H1 (cell line): ENCODE results near the gene MARCHF3.

Source experiments
- CBX5 ChIP-seq: fragments of 300-800, 300-1000 bp; sonication (generic); IDR thresholded peaks from 2 replicates; pipeline ENCODE4 v1.7.1; 2016; ENCODE audit warnings: antibody characterized with exemption, low read length, low read depth
- SAP30 ChIP-seq: fragments of 300-600 bp; sonication (generic); IDR thresholded peaks from 2 replicates; pipeline ENCODE4 v1.7.1; 2012; ENCODE audit warnings: low read length, moderate library complexity, mild to moderate bottlenecking, inconsistent platforms; ENCODE audit not compliant: insufficient read depth, insufficient replicate concordance
- YY1 ChIP-seq: IDR thresholded peaks from 2 replicates; pipeline ENCODE4 v1.6.1; 2011; ENCODE audit warnings: low read depth, mild to moderate bottlenecking, low read length
- TF ChIP-seq, protein P1 (sequence below): IDR thresholded peaks from 2 replicates; pipeline ENCODE4 v1.6.1; 2011; ENCODE audit warnings: low read length, improper control_type of control experiment
- TF ChIP-seq, protein P2 (sequence below), 3 experiments: IDR thresholded peaks; 1 replicate in 2 of 3; 2 replicates in 1 of 3; pipeline versions ENCODE4 v1.5.1 to v1.6.1; 2011; ENCODE audit warnings: low read length in 3 of 3, mild to moderate bottlenecking in 3 of 3, inconsistent platforms in 2 of 3, low read depth in 1 of 3, moderate library complexity in 1 of 3; ENCODE audit not compliant: insufficient read depth in 1 of 3; ENCODE audit errors: control extremely low read depth in 1 of 3

DNA sequence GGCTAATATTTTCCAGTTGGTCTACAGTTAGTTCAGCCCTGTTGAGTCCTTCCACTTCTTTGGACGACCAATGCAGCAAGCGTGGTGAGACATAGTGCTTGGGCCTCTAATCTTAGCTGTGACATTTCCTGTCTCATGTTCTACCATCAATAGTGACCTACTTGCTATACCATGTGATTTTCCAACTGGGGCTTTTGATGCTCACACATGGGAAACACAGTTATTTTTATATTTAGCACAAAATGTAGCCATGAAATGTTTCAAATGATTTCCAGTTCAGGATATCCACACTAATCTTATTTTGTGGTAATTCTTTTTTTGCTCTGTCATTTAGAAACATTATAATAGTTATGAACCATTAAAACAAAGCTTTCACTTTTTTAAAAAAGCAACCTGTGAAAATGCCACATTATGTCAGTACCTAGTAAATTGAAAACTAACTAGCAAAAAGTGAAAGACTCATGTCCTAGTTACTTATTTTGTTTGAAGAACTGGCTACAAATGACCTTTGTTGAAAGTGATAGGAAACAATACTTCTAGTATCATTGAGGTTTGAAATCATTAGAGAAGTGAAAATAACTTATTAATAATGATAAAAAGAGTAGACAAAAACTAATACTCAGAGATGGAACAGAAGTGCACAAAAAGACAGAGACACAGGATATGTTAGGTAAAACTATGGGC, 18.3 kb downstream of the MARCHF3 start:
- no peak for TF ChIP-seq YY1
- TF ChIP-seq CBX5, result no peak
- TF ChIP-seq SAP30, result no peak
- TF ChIP-seq, protein P1, sequence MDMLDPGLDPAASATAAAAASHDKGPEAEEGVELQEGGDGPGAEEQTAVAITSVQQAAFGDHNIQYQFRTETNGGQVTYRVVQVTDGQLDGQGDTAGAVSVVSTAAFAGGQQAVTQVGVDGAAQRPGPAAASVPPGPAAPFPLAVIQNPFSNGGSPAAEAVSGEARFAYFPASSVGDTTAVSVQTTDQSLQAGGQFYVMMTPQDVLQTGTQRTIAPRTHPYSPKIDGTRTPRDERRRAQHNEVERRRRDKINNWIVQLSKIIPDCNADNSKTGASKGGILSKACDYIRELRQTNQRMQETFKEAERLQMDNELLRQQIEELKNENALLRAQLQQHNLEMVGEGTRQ, result no peak
- TF ChIP-seq, protein P2, sequence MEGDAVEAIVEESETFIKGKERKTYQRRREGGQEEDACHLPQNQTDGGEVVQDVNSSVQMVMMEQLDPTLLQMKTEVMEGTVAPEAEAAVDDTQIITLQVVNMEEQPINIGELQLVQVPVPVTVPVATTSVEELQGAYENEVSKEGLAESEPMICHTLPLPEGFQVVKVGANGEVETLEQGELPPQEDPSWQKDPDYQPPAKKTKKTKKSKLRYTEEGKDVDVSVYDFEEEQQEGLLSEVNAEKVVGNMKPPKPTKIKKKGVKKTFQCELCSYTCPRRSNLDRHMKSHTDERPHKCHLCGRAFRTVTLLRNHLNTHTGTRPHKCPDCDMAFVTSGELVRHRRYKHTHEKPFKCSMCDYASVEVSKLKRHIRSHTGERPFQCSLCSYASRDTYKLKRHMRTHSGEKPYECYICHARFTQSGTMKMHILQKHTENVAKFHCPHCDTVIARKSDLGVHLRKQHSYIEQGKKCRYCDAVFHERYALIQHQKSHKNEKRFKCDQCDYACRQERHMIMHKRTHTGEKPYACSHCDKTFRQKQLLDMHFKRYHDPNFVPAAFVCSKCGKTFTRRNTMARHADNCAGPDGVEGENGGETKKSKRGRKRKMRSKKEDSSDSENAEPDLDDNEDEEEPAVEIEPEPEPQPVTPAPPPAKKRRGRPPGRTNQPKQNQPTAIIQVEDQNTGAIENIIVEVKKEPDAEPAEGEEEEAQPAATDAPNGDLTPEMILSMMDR (IDR thresholded peaks at IDR 0.05; ENCODE audit: control extremely low read depth in 1 of 3, insufficient read depth in 1 of 3, low read depth in 1 of 3, low read length in 3 of 3), result no peak
